Gastroesophageal sphincter (tissue), 4 donors: ENCODE data around the gene KLHDC4. TPM values are rescaled to one million over a fixed set of nuclear protein-coding genes. Genes with fewer than 3 reads are reported as not detected.
"Not testable (repeated sequence)": the region's sequence is repeated elsewhere in the genome, so short reads cannot be mapped to it uniquely, and the experiment has no call there.

Experiments used
- ATAC-seq: fragments of 150-250 bp; one replicate; pipeline ENCODE4 v1.9.1; 2016; ENCODE audit warnings: mild to moderate bottlenecking, moderate library complexity
- H3K27ac ChIP-seq, 4 donors: fragments of 200-600 bp; sonication (generic) in 3 of 4; 1 replicate in 3 of 4; 2 replicates in 1 of 4; pipeline ENCODE4 v1.5.1; 2016 to 2019
- H3K27me3 ChIP-seq: fragments of 200-600 bp; sonication (generic); one replicate; pipeline ENCODE4 v1.5.1; 2019
- H3K36me3 ChIP-seq, 2 donors: fragments of 200-600 bp; sonication (generic); one replicate each; pipeline ENCODE4 v1.5.1; 2019; ENCODE audit warnings: control low read depth in 1 of 2
- H3K4me1 ChIP-seq, 3 donors: fragments of 200-600 bp; sonication (generic); 1 replicate in 2 of 3; 2 replicates in 1 of 3; pipeline ENCODE4 v1.5.1; 2016 to 2019; ENCODE audit warnings: control low read depth in 2 of 3
- H3K4me3 ChIP-seq, 2 donors: fragments of 200-600 bp; sonication (generic); one replicate each; pipeline ENCODE4 v1.5.1; 2019; ENCODE audit warnings: mild to moderate bottlenecking in 1 of 2, moderate library complexity in 1 of 2
- H3K9me3 ChIP-seq, 3 donors: fragments of 200-600 bp; sonication (generic); one replicate each; pipeline ENCODE4 v1.5.1; 2017 to 2019; ENCODE audit warnings: control low read depth in 2 of 3
- CTCF ChIP-seq, 4 experiments: fragments of 200-600 bp in 2 of 4; fragments of 450-650 bp in 2 of 4; sonication (generic) in 1 of 4; IDR thresholded peaks; one replicate each; pipeline ENCODE4 v1.5.1; 2017 to 2019; ENCODE audit warnings: antibody characterized with exemption in 4 of 4, mild to moderate bottlenecking in 2 of 4, moderate library complexity in 2 of 4
- EP300 ChIP-seq: sonication (generic); formaldehyde crosslinking; IDR thresholded peaks from one replicate; pipeline ENCODE4 v1.6.1; 2017; ENCODE audit warnings: antibody characterized with exemption, mild to moderate bottlenecking
- POLR2A ChIP-seq, 2 donors: fragments of 450-650 bp; IDR thresholded peaks; one replicate each; pipeline ENCODE4 v1.6.1; 2017; ENCODE audit warnings: antibody characterized with exemption in 2 of 2, mild to moderate bottlenecking in 2 of 2, moderate library complexity in 1 of 2
- POLR2AphosphoS5 ChIP-seq: sonication (generic); formaldehyde crosslinking; IDR thresholded peaks from one replicate; pipeline ENCODE4 v1.6.1; 2017; ENCODE audit warnings: antibody characterized with exemption
- WGBS, 2 donors: methylation state at CpG; one replicate each; pipeline ENCODE4 v1.1.5; 2018; ENCODE audit warnings: low coverage in 1 of 2; 5-methylcytosine and 5-hydroxymethylcytosine counted together
- total RNA-seq, 4 donors: library from RNA; depleted of rRNA; stranded (reverse); fragments of >200 nt; gene quantifications; one replicate each; pipeline ENCODE4 v1.1.0, GENCODE V29; 2016

Gene KLHDC4
- 10 to 100 TPM in 3 of 4 donors, 1 to 10 TPM in 1; 9.8 to 33.8 (median 24.4) TPM for total RNA-seq

DNA sequence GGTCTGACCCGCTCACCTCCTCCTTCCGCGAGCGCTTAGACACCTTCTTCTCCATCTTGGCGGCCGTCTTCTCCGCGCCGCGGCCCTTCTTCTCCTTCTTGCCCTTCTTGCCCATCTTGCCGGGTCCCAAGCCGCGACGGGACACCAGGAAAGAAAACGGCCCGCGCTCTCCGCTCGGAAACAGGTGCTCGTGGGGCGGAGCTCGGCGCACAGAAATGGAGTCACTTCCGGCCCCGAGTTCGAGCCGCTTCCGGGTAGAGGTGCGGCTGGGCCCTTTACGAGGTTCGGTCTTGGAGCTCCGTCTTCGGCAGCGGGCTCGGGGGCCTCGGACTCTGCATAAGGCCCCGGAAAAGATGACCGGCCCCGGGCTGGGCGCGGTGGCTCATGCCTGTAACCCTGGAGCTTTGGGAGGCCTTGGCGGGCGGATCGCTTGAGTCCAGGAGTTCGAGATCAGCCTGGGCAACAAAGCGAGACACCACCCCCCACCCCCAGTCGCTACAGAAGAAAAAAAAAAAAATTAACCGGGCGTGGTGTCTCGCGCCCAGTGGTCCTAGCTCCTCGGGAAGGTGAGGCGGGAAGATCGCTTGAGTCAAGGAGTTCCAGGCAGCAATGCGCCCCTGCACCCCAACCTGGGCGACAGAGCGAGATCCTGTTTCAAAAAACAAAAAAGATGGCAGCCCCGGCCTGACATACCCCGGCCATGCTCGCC is at the start of gene KLHDC4:
Gene KLHDC4, minus strand, starts transcription at position 211 of the 709 bp plus-strand sequence. Its CDS starts 96 bp downstream, at position 115.
- WGBS, 2 donors, result 0% methylated on average over 3 to 7 of the region's 60 CpGs
- TF ChIP-seq CTCF (IDR thresholded peaks at IDR 0.05) (peak in 1 of 4 experiments; percentile 21), POLR2AphosphoS5 (peak; percentile 78), POLR2A (IDR thresholded peaks at IDR 0.05) (peak; percentile 52 to 58), EP300 (no peak)
- peaks cover 0 to 29% (median 6%) of the 10 kb centered on the region in 3 donors for H3K4me1 ChIP-seq
- H3K27me3 ChIP-seq, result no peaks in the 10 kb centered on the region
- peak within 1 kb of the TSS; percentile 72 to 92 (median 90) for H3K27ac ChIP-seq
- no peaks in the 10 kb centered on the region for H3K9me3 ChIP-seq
- H3K4me3 ChIP-seq, result peak within 1 kb of the TSS; percentile 79 to 98
- ATAC-seq, result peak; percentile 93
- H3K36me3 ChIP-seq, result peaks cover 0 to 34% of the 10 kb centered on the region in 2 donors

- H3K27ac ChIP-seq, result no peak overlapping the region
- TF ChIP-seq CTCF (IDR thresholded peaks at IDR 0.05) (no peak), EP300 (no peak), POLR2A (IDR thresholded peaks at IDR 0.05) (no peak), POLR2AphosphoS5 (no peak)
- no peaks in the 10 kb centered on the region for H3K4me1 ChIP-seq
- H3K27me3 ChIP-seq, result peaks cover 3% of the 10 kb centered on the region
- no peak overlapping the region for H3K4me3 ChIP-seq
- no peaks in the 10 kb centered on the region for H3K36me3 ChIP-seq
- H3K9me3 ChIP-seq, result peaks cover 0 to 28% (median 0%) of the 10 kb centered on the region in 3 donors
- ATAC-seq, result no peak
- 50% methylated on average over 1 of the region's 5 CpGs; no CpG with 5 or more reads in 1 of the 2 donors for WGBS, 2 donors
Measured at GRCh38 chr16:87815567-87815966, 49.8 kb upstream of the KLHDC4 start.

GRCh38 chr16:87812200-87812656 is 46.4 kb upstream of the KLHDC4 start:
- no peak for ATAC-seq
- peaks cover 0 to 3% (median 0%) of the 10 kb centered on the region in 3 donors for H3K4me1 ChIP-seq
- WGBS, 2 donors, result 30 to 40% methylated on average over 4 to 5 of the region's 10 CpGs
- H3K27ac ChIP-seq, result no peak overlapping the region
- no peak overlapping the region for H3K4me3 ChIP-seq
- H3K36me3 ChIP-seq, result no peaks in the 10 kb centered on the region
- TF ChIP-seq EP300 (no peak), POLR2A (IDR thresholded peaks at IDR 0.05) (no peak), POLR2AphosphoS5 (no peak), CTCF (IDR thresholded peaks at IDR 0.05) (no peak)
- H3K27me3 ChIP-seq, result peaks cover 3% of the 10 kb centered on the region
- peaks cover 0 to 14% (median 0%) of the 10 kb centered on the region in 3 donors for H3K9me3 ChIP-seq

DNA sequence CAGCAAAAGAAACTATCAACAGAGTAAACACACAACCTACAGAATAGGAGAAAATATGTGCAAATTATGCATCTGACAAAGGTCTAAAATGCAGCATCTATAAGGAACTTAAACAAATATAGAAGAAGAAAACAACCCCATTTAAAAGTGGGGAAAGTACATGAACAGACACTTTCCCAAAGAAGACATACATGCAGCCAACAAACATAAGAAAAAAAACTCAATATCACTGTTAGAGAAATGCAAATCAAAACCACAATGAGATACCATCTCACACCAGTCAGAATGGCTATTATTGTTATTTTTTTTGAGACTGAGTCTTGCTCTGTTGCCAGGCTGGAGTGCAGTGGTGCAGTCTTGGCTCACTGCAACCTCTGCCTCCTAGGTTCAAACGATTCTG is 45.7 kb upstream of the KLHDC4 start:
- not testable (repeated sequence) for ATAC-seq, H3K27me3 ChIP-seq, H3K27ac ChIP-seq, H3K4me3 ChIP-seq, H3K36me3 ChIP-seq, H3K9me3 ChIP-seq
- WGBS, 2 donors, result 64 to 67% methylated on average over 1 of the region's 1 CpG
- H3K4me1 ChIP-seq, result peaks cover 0 to 11% (median 5%) of the 10 kb centered on the region in 3 donors

- Histone ChIP-seq H3K4me1 (peaks cover 0 to 20% (median 8%) of the 10 kb centered on the region in 3 donors), H3K27ac (no peak overlapping the region), H3K27me3 (peaks cover 3% of the 10 kb centered on the region), H3K36me3 (no peaks in the 10 kb centered on the region), H3K9me3 (no peaks in the 10 kb centered on the region), H3K4me3 (no peak overlapping the region)
- no peak for ATAC-seq
- TF ChIP-seq POLR2A (IDR thresholded peaks at IDR 0.05) (no peak), CTCF (IDR thresholded peaks at IDR 0.05) (no peak), POLR2AphosphoS5 (no peak), EP300 (no peak)
- 61 to 82% methylated on average over 4 to 12 of the region's 15 CpGs for WGBS, 2 donors
Measured at GRCh38 chr16:87809150-87809902, 43.5 kb upstream of the KLHDC4 start.
